Erythroblast (primary cell): ENCODE results near the gene MOGAT1.

Experiments used
- GATA1 ChIP-seq: IDR thresholded peaks from 2 replicates; pipeline ENCODE4 v1.6.1; 2011; ENCODE audit warnings: low read depth, mild to moderate bottlenecking, control low read depth, low read length, moderate library complexity
- POLR2A ChIP-seq: IDR thresholded peaks from 2 replicates; pipeline ENCODE4 v1.6.1; 2011; ENCODE audit warnings: mild to moderate bottlenecking, low read length

DNA sequence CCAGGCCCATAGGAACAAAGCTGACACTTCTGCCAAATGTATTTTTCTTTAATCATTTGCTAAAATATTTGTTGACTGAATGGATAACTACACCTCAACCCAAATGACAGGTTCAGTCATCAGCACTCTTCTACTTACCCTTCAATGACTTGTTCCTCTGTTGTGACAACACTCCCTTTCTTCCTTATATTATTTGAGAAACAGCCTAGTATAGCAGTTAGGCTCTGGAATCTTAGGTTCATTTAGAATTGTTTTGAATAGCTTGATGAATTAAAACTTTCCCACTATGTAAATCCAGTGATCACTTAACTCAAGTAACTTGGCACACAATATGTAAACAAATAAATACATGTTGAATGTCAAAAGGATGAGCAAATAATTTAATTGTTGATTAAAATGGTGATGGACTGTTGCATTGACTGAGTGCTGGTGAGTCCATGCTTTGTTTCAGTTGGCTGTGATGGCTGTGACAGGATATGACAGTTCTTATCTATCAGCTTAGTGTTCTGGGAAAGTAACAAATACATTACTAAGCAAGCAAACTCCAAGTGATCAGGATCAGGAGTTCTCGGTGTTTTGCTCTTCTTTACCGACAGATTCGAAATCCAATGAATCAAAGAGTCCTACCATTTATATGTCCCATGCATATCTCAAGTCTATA is 2.8 kb upstream of the MOGAT1 start:
- TF ChIP-seq POLR2A (no peak), GATA1 (no peak)
